AG10803 (cell line): ENCODE data around the gene RABGAP1L.

Experiments
- DNase-seq: peaks from one replicate; pipeline ENCODE4 v3.0.0; 2010; ENCODE audit warnings: low read depth
- H3K4me3 ChIP-seq: 2 replicates; pipeline ENCODE4 v1.5.1; 2011; ENCODE audit warnings: mild to moderate bottlenecking, low read length, control low read depth
- CTCF ChIP-seq: conservative IDR thresholded peaks from 2 replicates; pipeline ENCODE4 v1.5.1; 2011; ENCODE audit warnings: mild to moderate bottlenecking, low read length, control low read depth, inconsistent platforms

RABGAP1L gene

GRCh38 chr1:174656409-174657059 lies 497.2 kb downstream of the RABGAP1L start:
- no peak overlapping the region for H3K4me3 ChIP-seq
- no peak for TF ChIP-seq CTCF
- DNase-seq = no peak

GRCh38 chr1:174657411-174657810 lies 498.1 kb downstream of the RABGAP1L start:
- no peak for TF ChIP-seq CTCF
- H3K4me3 ChIP-seq = no peak overlapping the region
- DNase-seq = no peak

GRCh38 chr1:174657893-174658292 lies 498.6 kb downstream of the RABGAP1L start:
- no peak for DNase-seq
- no peak for TF ChIP-seq CTCF
- H3K4me3 ChIP-seq = no peak overlapping the region

- TF ChIP-seq CTCF = no peak
- peak; percentile 12 for DNase-seq
These were observed 500.5 kb downstream of the RABGAP1L start for GRCh38 chr1:174659823-174660222.

GRCh38 chr1:174660476-174660875 lies 501.2 kb downstream of the RABGAP1L start:
- no peak for TF ChIP-seq CTCF
- no peak overlapping the region for H3K4me3 ChIP-seq
- DNase-seq = no peak

More at GRCh38 chr1:174659823-174660222, 500.5 kb downstream of the RABGAP1L start:
- H3K4me3 ChIP-seq = no peak overlapping the region

GRCh38 chr1:174663358-174663757 lies 504.0 kb downstream of the RABGAP1L start:
- no peak for DNase-seq
- no peak overlapping the region for H3K4me3 ChIP-seq
- TF ChIP-seq CTCF = no peak

GRCh38 chr1:174666248-174666647 lies 506.9 kb downstream of the RABGAP1L start:
- DNase-seq = no peak
- no peak overlapping the region for H3K4me3 ChIP-seq
- TF ChIP-seq CTCF = no peak
